ENCODE data around the gene CFAP107.

Gene CFAP107, protein sequence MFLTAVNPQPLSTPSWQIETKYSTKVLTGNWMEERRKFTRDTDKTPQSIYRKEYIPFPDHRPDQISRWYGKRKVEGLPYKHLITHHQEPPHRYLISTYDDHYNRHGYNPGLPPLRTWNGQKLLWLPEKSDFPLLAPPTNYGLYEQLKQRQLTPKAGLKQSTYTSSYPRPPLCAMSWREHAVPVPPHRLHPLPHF

DNA sequence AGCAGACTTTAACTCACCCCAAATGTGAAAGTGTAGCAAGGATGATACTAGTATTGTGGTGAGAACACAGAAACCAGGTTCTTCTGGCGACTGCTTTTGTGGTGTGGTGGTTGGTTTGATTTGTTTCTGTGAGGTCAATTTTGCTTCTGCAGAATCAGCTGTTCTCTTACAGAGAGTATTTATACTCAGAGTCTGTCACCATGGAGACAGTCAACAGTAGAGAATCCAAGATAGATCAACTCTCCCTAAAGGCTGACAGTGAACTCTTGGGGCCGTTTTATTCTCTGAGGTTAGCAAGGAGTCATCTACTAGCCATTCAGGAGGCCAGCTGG, at the start of gene CFAP107:
CFAP107 (plus strand) TSS at position 209 of the 332 bp plus-strand sequence. CDS start 231 bp downstream, outside the sequence.
- Histone ChIP-seq H3K4me3 (ENCODE audit: low read depth, low read length) (no peak within 1 kb of the TSS), H3K4me1 (ENCODE audit: control insufficient read depth, insufficient read depth, low read length) (no peaks in the 10 kb centered on the region), H3K36me3 (ENCODE audit: control insufficient read depth, insufficient read depth, low read length) (no peaks in the 10 kb centered on the region), H3K9ac (ENCODE audit: low read length) (no peak within 1 kb of the TSS), H3K27ac (ENCODE audit: low read depth, low read length) (no peak within 1 kb of the TSS), H3K9me3 (ENCODE audit: control insufficient read depth, insufficient read depth, low read depth, low read length) (peaks cover 8% of the 10 kb centered on the region; the same call in 1 of the 2 replicates), H3K27me3 (ENCODE audit: control insufficient read depth, insufficient read depth, low read length) (no peaks in the 10 kb centered on the region)

DNA sequence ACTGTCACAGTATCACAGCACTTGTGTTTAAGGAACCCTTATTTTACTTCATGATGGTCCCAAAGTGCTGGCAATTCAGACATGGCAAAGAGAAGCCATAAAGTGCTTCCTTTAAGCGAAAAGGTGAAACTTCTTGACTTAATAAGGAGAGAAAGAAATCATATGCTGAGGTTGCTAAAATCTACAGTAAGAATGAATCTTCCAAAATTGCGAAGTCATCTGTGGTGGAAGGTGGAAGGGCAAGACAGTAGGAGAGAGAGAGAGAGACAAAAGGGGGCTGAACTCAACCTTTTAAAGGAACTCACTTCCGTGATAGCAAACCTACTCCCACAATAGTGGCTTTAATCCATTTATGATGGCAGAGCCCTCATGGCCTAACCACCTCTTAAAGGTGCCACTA, 49.3 kb upstream of the CFAP107 start:
- Histone ChIP-seq H3K4me1 (ENCODE audit: control insufficient read depth, insufficient read depth, low read length) (no peaks in the 10 kb centered on the region), H3K27me3 (ENCODE audit: control insufficient read depth, insufficient read depth, low read length) (no peaks in the 10 kb centered on the region), H3K9me3 (ENCODE audit: control insufficient read depth, insufficient read depth, low read depth, low read length) (peaks cover 25% of the 10 kb centered on the region; the same call in 1 of the 2 replicates), H3K4me3 (ENCODE audit: low read depth, low read length) (no peak overlapping the region), H3K36me3 (ENCODE audit: control insufficient read depth, insufficient read depth, low read length) (peaks cover 7% of the 10 kb centered on the region; the same call in 1 of the 2 replicates), H3K9ac (ENCODE audit: low read length) (no peak overlapping the region), H3K27ac (ENCODE audit: low read depth, low read length) (no peak overlapping the region)

DNA sequence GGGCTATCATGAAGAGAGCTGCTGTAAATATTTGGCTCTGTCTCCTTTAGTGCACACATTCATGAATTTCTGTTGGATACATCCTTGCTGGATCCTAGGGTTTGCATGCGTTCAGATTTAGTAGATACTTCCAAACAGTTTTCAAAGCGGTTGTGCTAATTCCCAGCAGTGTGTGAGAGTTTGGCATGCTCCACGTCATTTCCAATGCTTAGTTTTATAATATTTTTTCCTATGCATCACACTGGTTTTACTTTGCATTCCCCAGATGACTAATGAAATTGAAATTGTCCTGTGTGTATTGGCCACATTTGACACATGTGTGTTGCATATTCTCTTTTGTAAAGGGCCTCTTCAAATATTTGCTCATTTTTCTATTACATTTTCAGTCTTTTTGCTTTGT, 48.6 kb upstream of the CFAP107 start:
- no peak overlapping the region for H3K27ac ChIP-seq (ENCODE audit: low read depth, low read length)
- H3K27me3 ChIP-seq (ENCODE audit: control insufficient read depth, insufficient read depth, low read length), result no peaks in the 10 kb centered on the region

DNA sequence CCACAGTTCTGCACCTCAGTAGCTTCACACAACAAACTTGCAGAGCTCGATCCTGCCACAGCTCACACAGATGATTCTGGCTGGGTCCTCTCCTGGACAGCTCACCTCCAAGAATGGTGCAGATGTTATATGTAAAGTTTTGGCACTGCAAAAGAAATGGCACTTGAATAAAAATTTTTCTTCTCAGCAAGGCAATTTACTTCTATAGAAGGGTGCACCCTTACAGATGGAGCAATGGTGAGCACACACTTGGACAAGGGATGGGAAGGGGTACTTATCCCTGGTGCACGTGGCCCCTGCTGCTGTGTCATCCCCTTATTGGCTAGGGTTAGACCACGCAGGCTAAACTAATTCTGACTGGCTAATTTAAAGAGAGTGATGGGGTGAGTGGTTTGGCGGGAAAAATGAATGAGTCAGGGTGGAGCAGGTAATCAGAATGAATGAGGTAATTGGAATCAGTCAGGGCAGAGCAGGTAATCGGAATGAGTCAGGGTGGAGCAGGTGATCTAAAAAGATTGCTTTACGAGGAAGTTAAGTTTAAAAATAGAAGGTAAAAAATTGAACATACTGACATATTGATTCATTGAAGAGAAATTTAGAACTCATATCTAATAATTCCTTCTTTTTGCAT, 42.1 kb upstream of the CFAP107 start:
- H3K4me3 ChIP-seq (ENCODE audit: low read depth, low read length), result no peak overlapping the region
- no peaks in the 10 kb centered on the region for H3K27me3 ChIP-seq (ENCODE audit: control insufficient read depth, insufficient read depth, low read length)
- H3K9ac ChIP-seq (ENCODE audit: low read length), result no peak overlapping the region
- peaks cover 48% of the 10 kb centered on the region for H3K9me3 ChIP-seq (ENCODE audit: control insufficient read depth, insufficient read depth, low read depth, low read length)
- peaks cover 43% of the 10 kb centered on the region for H3K36me3 ChIP-seq (ENCODE audit: control insufficient read depth, insufficient read depth, low read length)
- H3K27ac ChIP-seq (ENCODE audit: low read depth, low read length), result no peak overlapping the region
- H3K4me1 ChIP-seq (ENCODE audit: control insufficient read depth, insufficient read depth, low read length), result no peaks in the 10 kb centered on the region

More for the DNA sequence above, 48.6 kb upstream of the CFAP107 start:
- Histone ChIP-seq H3K4me1 (ENCODE audit: control insufficient read depth, insufficient read depth, low read length) (no peaks in the 10 kb centered on the region), H3K36me3 (ENCODE audit: control insufficient read depth, insufficient read depth, low read length) (peaks cover 7% of the 10 kb centered on the region; the same call in 1 of the 2 replicates), H3K9ac (ENCODE audit: low read length) (no peak overlapping the region), H3K4me3 (ENCODE audit: low read depth, low read length) (no peak overlapping the region), H3K9me3 (ENCODE audit: control insufficient read depth, insufficient read depth, low read depth, low read length) (peaks cover 30% of the 10 kb centered on the region; the same call in 1 of the 2 replicates)

DNA sequence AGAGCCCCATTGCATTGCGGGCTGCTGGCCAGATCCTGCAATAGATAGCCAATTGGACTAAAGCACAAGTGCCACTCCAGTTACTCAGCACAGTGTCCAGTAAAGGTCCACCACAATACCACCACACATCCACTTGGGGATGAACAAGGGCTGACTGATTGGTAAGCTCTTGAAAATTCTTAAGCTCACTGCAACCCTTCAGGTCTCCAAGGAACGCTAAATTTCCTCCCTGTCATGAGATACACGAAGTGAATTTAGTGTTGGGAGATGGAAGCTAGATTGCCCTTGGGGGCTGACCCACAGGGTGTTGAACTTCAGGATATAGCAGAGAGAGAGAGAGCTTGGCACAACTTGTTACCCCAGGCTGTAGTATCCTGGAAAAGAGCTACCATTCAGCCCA, 39.9 kb upstream of the CFAP107 start:
- Histone ChIP-seq H3K27ac (ENCODE audit: low read depth, low read length) (no peak overlapping the region), H3K9ac (ENCODE audit: low read length) (no peak overlapping the region), H3K4me1 (ENCODE audit: control insufficient read depth, insufficient read depth, low read length) (no peaks in the 10 kb centered on the region), H3K9me3 (ENCODE audit: control insufficient read depth, insufficient read depth, low read depth, low read length) (peaks cover 37% of the 10 kb centered on the region), H3K36me3 (ENCODE audit: control insufficient read depth, insufficient read depth, low read length) (peaks cover 38% of the 10 kb centered on the region), H3K27me3 (ENCODE audit: control insufficient read depth, insufficient read depth, low read length) (no peaks in the 10 kb centered on the region), H3K4me3 (ENCODE audit: low read depth, low read length) (no peak overlapping the region)

DNA sequence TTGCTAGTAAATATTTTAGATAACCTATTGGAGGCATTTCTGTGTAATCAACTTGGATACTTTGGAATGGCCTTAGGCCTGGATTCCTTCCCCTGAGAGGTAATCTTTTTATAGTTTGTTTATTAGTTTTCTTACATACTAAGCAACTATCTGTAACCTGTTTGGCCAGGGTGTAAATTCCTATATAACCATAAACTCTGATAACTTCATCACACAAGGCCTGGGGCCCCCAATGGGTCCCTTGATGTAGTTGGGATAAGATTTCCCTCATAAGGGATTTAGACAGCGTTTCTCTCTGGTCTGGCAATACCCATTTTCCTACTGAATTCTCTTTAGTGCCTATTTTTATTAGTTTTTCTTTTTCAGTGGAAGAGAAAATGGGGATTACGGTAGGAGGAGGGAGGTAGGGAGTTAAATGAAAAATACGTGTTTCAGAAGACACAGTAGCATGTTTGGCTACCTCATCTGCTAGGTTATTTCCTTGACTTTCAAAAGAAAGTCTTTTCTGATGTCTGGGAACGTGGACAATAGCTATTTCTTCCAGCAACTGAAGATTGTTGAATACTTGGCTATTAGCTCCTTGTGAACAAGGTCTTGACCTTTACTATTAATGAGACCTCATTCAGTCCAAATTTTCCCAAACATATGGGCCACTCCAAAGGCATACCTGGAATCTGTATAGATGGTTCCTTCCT, 37.5 kb upstream of the CFAP107 start:
- Histone ChIP-seq H3K4me1 (ENCODE audit: control insufficient read depth, insufficient read depth, low read length) (peaks cover 24% of the 10 kb centered on the region), H3K36me3 (ENCODE audit: control insufficient read depth, insufficient read depth, low read length) (peaks cover 27% of the 10 kb centered on the region), H3K4me3 (ENCODE audit: low read depth, low read length) (no peak overlapping the region), H3K27ac (ENCODE audit: low read depth, low read length) (no peak overlapping the region), H3K9ac (ENCODE audit: low read length) (no peak overlapping the region), H3K27me3 (ENCODE audit: control insufficient read depth, insufficient read depth, low read length) (no peaks in the 10 kb centered on the region), H3K9me3 (ENCODE audit: control insufficient read depth, insufficient read depth, low read depth, low read length) (peaks cover 17% of the 10 kb centered on the region)

DNA sequence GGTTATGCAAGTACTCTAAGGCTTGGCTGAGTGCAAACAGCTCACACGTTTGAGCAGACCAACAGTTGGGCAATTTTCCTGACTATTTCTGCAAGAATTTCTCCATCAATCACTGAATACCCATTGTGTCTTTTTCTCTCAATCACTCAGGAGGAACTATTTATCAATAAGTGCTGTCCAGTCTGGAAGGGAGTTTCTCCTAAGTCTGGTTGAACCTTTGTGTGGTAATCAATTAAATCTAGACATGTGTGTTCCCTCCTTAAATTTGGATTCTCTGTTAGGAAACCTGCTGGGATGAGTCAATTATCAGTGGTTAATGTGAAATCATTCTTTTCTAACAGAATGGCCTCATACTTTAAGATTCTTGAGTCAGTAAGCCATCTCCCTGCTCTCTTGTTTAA, 36.9 kb upstream of the CFAP107 start:
- H3K4me3 ChIP-seq (ENCODE audit: low read depth, low read length), result no peak overlapping the region
- peaks cover 11% of the 10 kb centered on the region for H3K9me3 ChIP-seq (ENCODE audit: control insufficient read depth, insufficient read depth, low read depth, low read length)
- no peaks in the 10 kb centered on the region for H3K27me3 ChIP-seq (ENCODE audit: control insufficient read depth, insufficient read depth, low read length)
- H3K36me3 ChIP-seq (ENCODE audit: control insufficient read depth, insufficient read depth, low read length), result peaks cover 21% of the 10 kb centered on the region; the same call in 1 of the 2 replicates
- peaks cover 27% of the 10 kb centered on the region for H3K4me1 ChIP-seq (ENCODE audit: control insufficient read depth, insufficient read depth, low read length)
- no peak overlapping the region for H3K9ac ChIP-seq (ENCODE audit: low read length)
- H3K27ac ChIP-seq (ENCODE audit: low read depth, low read length), result no peak overlapping the region

DNA sequence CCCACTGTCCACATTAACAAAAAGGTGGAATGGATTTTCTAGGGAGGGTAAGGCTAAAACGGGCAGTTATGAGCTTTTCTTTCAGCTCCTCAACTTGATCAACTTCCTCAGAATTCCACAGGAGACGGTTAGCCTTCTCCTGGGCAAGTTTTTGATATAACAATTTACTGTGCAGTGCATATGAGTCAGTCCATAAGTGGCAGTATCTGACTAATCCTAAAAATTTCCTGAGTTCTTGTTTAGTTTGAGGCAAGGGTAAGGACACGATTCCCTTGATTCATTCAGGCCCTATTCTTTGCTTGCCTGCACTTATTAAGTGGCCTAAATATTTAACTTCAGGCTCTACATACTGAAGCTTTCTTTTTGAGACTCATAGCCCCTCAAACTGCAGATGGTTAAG, 36.3 kb upstream of the CFAP107 start:
- Histone ChIP-seq H3K27me3 (ENCODE audit: control insufficient read depth, insufficient read depth, low read length) (no peaks in the 10 kb centered on the region), H3K4me1 (ENCODE audit: control insufficient read depth, insufficient read depth, low read length) (peaks cover 33% of the 10 kb centered on the region), H3K4me3 (ENCODE audit: low read depth, low read length) (no peak overlapping the region), H3K9ac (ENCODE audit: low read length) (no peak overlapping the region), H3K36me3 (ENCODE audit: control insufficient read depth, insufficient read depth, low read length) (peaks cover 20% of the 10 kb centered on the region; the same call in 1 of the 2 replicates), H3K27ac (ENCODE audit: low read depth, low read length) (no peak overlapping the region), H3K9me3 (ENCODE audit: control insufficient read depth, insufficient read depth, low read depth, low read length) (peaks cover 7% of the 10 kb centered on the region)

DNA sequence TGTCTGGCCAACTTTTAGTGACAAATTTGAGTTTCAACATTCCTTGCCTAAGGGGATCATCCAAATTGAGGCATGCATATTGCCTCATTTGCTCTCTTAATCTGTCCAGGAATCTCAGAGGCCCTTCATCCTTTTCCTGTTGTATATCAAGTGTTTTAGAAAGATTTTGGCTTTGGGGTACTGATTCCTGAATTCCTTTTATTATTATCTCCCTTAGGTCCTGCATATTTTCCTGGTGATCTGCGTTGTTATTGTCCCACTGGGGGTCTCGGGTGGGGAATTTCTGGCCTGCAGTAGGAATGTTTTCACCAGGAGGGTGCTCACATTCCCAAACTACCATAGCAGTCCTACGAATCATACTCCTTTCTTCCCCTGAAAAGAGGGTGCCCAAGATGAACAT, 34.5 kb upstream of the CFAP107 start:
- no peaks in the 10 kb centered on the region for H3K27me3 ChIP-seq (ENCODE audit: control insufficient read depth, insufficient read depth, low read length)
- H3K36me3 ChIP-seq (ENCODE audit: control insufficient read depth, insufficient read depth, low read length), result peaks cover 9% of the 10 kb centered on the region; the same call in 1 of the 2 replicates
- peak overlapping the region; percentile 96; the same call in 1 of the 2 replicates for H3K27ac ChIP-seq (ENCODE audit: low read depth, low read length)
- 0 out of 2 replicates have a peak, but pooled peaks cover under 1% of the 10 kb centered on the region for H3K9me3 ChIP-seq (ENCODE audit: control insufficient read depth, insufficient read depth, low read depth, low read length)
- no peak overlapping the region for H3K4me3 ChIP-seq (ENCODE audit: low read depth, low read length)
- H3K9ac ChIP-seq (ENCODE audit: low read length), result no peak overlapping the region
- H3K4me1 ChIP-seq (ENCODE audit: control insufficient read depth, insufficient read depth, low read length), result peaks cover 49% of the 10 kb centered on the region

DNA sequence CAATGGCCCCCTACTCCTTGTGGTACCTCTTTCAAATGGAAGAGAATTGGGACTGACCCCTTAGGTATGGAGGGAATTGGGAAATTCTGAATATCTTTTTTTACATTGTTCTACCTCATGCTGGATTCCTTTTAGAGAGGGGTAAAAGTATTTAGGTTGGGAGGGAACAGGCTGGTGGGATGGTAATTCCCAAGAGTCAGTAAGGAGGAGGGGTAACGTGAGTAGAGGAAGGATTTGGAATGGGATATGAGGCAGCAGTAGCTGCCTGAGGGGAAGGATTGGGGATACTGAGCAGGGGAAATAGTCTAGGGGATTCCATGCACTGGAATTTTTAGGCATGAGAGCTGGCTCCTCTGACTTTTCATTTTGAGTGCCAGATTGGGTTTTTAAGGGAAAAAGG, 33.9 kb upstream of the CFAP107 start:
- peak overlapping the region; percentile 77 for H3K9ac ChIP-seq (ENCODE audit: low read length)
- no peaks in the 10 kb centered on the region for H3K27me3 ChIP-seq (ENCODE audit: control insufficient read depth, insufficient read depth, low read length)
- peak overlapping the region; percentile 96; the same call in 1 of the 2 replicates for H3K27ac ChIP-seq (ENCODE audit: low read depth, low read length)
- H3K4me1 ChIP-seq (ENCODE audit: control insufficient read depth, insufficient read depth, low read length), result peaks cover 55% of the 10 kb centered on the region
- H3K36me3 ChIP-seq (ENCODE audit: control insufficient read depth, insufficient read depth, low read length), result peaks cover 4% of the 10 kb centered on the region; the same call in 1 of the 2 replicates
- no peaks in the 10 kb centered on the region for H3K9me3 ChIP-seq (ENCODE audit: control insufficient read depth, insufficient read depth, low read depth, low read length)
- no peak overlapping the region for H3K4me3 ChIP-seq (ENCODE audit: low read depth, low read length)

DNA sequence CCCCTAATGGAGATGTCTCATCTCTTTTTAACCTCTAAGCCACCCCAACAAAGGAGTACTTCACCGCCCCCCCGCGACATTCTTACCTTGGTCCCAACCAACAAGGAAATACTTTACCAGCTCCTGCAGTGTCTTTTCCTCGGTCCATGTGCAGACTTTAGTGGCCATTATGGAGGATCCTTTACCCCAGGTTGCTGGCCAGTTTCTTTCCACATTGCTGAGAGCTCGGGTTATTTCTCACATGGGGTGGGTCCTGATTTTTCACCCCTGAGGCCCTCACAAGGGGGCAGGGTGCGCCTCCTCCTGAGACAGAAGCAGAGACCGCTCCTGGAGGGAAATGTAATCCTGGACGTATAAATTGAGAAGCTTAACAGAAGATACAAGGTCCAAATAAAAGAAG, 33.1 kb upstream of the CFAP107 start:
- Histone ChIP-seq H3K27me3 (ENCODE audit: control insufficient read depth, insufficient read depth, low read length) (no peaks in the 10 kb centered on the region), H3K4me1 (ENCODE audit: control insufficient read depth, insufficient read depth, low read length) (peaks cover 63% of the 10 kb centered on the region), H3K9ac (ENCODE audit: low read length) (peak overlapping the region; percentile 77), H3K4me3 (ENCODE audit: low read depth, low read length) (no peak overlapping the region; the same call in 1 of the 2 replicates), H3K9me3 (ENCODE audit: control insufficient read depth, insufficient read depth, low read depth, low read length) (no peaks in the 10 kb centered on the region), H3K36me3 (ENCODE audit: control insufficient read depth, insufficient read depth, low read length) (no peaks in the 10 kb centered on the region), H3K27ac (ENCODE audit: low read depth, low read length) (peak overlapping the region; percentile 96)

Measured in HUES6 (cell line).